Measurements from ENCODE around the gene PHC3. TPM values are rescaled to one million over a fixed set of nuclear protein-coding genes. Genes with fewer than 3 reads are reported as not detected.
"Not testable (repeated sequence)": the region's sequence is repeated elsewhere in the genome, so short reads cannot be mapped to it uniquely, and the experiment has no call there.

Gene PHC3
- total RNA-seq, 4 donors from 2014 or later = 44.9 to 87.0 (median 69.7) TPM

DNA sequence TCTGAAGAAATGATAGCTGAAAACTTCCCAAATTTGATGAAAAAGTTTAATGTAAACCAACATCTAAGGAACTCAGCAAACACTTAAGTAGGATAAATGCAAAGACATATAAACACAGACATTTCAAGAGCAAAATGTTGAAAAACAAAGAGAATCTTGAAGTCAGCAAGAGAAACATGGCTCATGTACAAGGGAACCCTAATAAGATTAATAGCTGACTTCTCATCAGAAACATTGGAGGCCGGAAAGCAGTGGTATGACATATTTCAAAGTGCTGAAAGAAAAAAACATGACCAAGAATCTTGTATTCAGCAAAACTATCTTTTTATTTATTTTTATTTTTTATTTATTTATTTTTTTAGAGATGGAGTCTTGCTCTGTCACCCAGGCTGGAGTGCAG, 30.1 kb upstream of the PHC3 start:
- TF ChIP-seq EP300 (IDR thresholded peaks at IDR 0.05; ENCODE audit: low read depth) (no peak), POLR2A (IDR thresholded peaks at IDR 0.05) (no peak), POLR2AphosphoS5 (IDR thresholded peaks at IDR 0.05) (no peak)
- TF ChIP-seq, protein P1, sequence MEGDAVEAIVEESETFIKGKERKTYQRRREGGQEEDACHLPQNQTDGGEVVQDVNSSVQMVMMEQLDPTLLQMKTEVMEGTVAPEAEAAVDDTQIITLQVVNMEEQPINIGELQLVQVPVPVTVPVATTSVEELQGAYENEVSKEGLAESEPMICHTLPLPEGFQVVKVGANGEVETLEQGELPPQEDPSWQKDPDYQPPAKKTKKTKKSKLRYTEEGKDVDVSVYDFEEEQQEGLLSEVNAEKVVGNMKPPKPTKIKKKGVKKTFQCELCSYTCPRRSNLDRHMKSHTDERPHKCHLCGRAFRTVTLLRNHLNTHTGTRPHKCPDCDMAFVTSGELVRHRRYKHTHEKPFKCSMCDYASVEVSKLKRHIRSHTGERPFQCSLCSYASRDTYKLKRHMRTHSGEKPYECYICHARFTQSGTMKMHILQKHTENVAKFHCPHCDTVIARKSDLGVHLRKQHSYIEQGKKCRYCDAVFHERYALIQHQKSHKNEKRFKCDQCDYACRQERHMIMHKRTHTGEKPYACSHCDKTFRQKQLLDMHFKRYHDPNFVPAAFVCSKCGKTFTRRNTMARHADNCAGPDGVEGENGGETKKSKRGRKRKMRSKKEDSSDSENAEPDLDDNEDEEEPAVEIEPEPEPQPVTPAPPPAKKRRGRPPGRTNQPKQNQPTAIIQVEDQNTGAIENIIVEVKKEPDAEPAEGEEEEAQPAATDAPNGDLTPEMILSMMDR (IDR thresholded peaks at IDR 0.05) = no peak
- intact Hi-C loops (cut with DNase I; ENCODE audit: low total_unique reads) = no loop called here
- no peak overlapping the region for H3K4me3 ChIP-seq

DNA sequence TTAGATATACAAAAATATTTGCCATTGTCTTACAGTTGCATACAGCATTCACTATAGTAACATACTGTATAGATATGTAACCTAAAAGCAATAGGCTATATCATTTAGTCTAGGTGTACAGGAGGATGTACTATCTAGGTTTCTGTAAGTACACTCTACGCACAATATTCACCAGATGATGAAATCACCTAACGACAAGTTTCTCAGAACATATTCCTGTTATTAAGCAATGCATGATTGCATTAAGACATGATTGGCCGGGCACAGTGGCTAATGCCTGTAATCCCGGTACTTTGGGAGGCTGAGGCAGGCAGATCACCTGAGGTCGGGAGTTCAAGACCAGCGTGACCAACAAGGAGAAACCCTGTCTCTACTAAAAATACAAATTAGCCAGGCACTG, 26.2 kb upstream of the PHC3 start:
- H3K27ac ChIP-seq = no peak overlapping the region

More for the DNA sequence above, 30.1 kb upstream of the PHC3 start:
- Histone ChIP-seq H3K9me3 (no peaks in the 10 kb centered on the region), H3K27ac (no peak overlapping the region), H3K27me3 (no peaks in the 10 kb centered on the region), H3K4me1 (no peaks in the 10 kb centered on the region), H3K36me3 (no peaks in the 10 kb centered on the region)
- in situ Hi-C loops (cut with MboI; ENCODE audit: low pct_ligation_motif_present in 1 of 4, low pct_unique_long_range_greater_than_20kb in 1 of 4, low sequenced_read_pairs in 3 of 4) = no loop called here
- WGBS, 2 donors (ENCODE audit: low coverage in 1 of 2) = 94% methylated on average over 1 of the region's 1 CpG
- no peak for DNase-seq

GRCh38 chr3:170206164-170206762, 24.7 kb upstream of the PHC3 start:
- H3K4me1 ChIP-seq; H3K4me3 ChIP-seq; H3K9me3 ChIP-seq; in situ Hi-C loops (cut with MboI; ENCODE audit: low pct_ligation_motif_present in 1 of 4, low pct_unique_long_range_greater_than_20kb in 1 of 4, low sequenced_read_pairs in 3 of 4); intact Hi-C loops (cut with DNase I; ENCODE audit: low total_unique reads); H3K27me3 ChIP-seq; H3K36me3 ChIP-seq: not testable (repeated sequence)
- peak; percentile 23 for DNase-seq
- WGBS, 2 donors (ENCODE audit: low coverage in 1 of 2) = 72 to 80% methylated on average over 6 to 11 of the region's 11 CpGs
- H3K27ac ChIP-seq = peak overlapping the region; percentile 44 to 72 (median 56)

More for the DNA sequence above, 26.2 kb upstream of the PHC3 start:
- Histone ChIP-seq H3K4me3 (no peak overlapping the region), H3K36me3 (no peaks in the 10 kb centered on the region), H3K9me3 (no peaks in the 10 kb centered on the region), H3K4me1 (no peaks in the 10 kb centered on the region), H3K27me3 (no peaks in the 10 kb centered on the region)
- no peak for DNase-seq
- in situ Hi-C loops (cut with MboI; ENCODE audit: low pct_ligation_motif_present in 1 of 4, low pct_unique_long_range_greater_than_20kb in 1 of 4, low sequenced_read_pairs in 3 of 4) = no loop called here
- TF ChIP-seq POLR2AphosphoS5 (IDR thresholded peaks at IDR 0.05) (no peak), EP300 (IDR thresholded peaks at IDR 0.05; ENCODE audit: low read depth) (no peak), POLR2A (IDR thresholded peaks at IDR 0.05) (no peak)
- TF ChIP-seq, protein P1 (IDR thresholded peaks at IDR 0.05) = no peak
- intact Hi-C loops (cut with DNase I; ENCODE audit: low total_unique reads) = no loop called here
- 60 to 74% methylated on average over 1 to 6 of the region's 6 CpGs for WGBS, 2 donors (ENCODE audit: low coverage in 1 of 2)

GRCh38 chr3:170205302-170205701, 23.8 kb upstream of the PHC3 start:
- Histone ChIP-seq H3K27me3 (no peaks in the 10 kb centered on the region), H3K4me3 (no peak overlapping the region), H3K9me3 (no peaks in the 10 kb centered on the region), H3K27ac (no peak overlapping the region), H3K4me1 (no peaks in the 10 kb centered on the region), H3K36me3 (no peaks in the 10 kb centered on the region)
- in situ Hi-C loops (cut with MboI; ENCODE audit: low pct_ligation_motif_present in 1 of 4, low pct_unique_long_range_greater_than_20kb in 1 of 4, low sequenced_read_pairs in 3 of 4) = no loop called here
- intact Hi-C loops (cut with DNase I; ENCODE audit: low total_unique reads) = no loop called here
- 63 to 86% methylated on average over 1 to 2 of the region's 2 CpGs for WGBS, 2 donors (ENCODE audit: low coverage in 1 of 2)
- TF ChIP-seq POLR2AphosphoS5 (IDR thresholded peaks at IDR 0.05) (no peak), EP300 (IDR thresholded peaks at IDR 0.05; ENCODE audit: low read depth) (no peak), POLR2A (IDR thresholded peaks at IDR 0.05) (no peak)
- TF ChIP-seq, protein P1 (IDR thresholded peaks at IDR 0.05) = no peak
- no peak for DNase-seq

DNA sequence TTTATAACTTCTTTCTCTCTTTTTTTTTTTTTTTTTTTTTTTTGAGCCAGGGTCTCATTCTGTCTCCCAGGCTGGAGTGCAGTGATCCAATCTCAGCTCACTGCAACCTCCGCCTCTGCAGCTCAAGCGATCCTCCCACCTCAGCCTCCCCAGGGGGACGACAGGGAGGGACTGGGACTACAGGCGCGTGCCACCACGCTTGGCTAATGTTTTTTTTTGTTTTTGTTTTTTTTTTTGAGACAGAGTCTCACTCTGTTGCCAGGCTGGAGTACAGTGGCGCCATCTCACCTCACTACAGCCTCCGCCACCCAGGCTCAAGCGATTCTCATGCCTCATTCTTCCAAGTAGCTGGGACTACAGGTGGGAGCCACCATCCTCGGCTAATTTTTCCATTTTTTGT, 23.0 kb upstream of the PHC3 start:
- DNase-seq = no peak
- no peak overlapping the region for H3K4me3 ChIP-seq
- TF ChIP-seq, protein P1 (IDR thresholded peaks at IDR 0.05) = no peak
- TF ChIP-seq POLR2A (IDR thresholded peaks at IDR 0.05) = no peak
- TF ChIP-seq EP300 (IDR thresholded peaks at IDR 0.05; ENCODE audit: low read depth) = no peak
- TF ChIP-seq POLR2AphosphoS5 (IDR thresholded peaks at IDR 0.05) = no peak
- no peaks in the 10 kb centered on the region for H3K36me3 ChIP-seq
- no peaks in the 10 kb centered on the region for H3K9me3 ChIP-seq
- H3K4me1 ChIP-seq = no peaks in the 10 kb centered on the region
- in situ Hi-C loops (cut with MboI; ENCODE audit: low pct_ligation_motif_present in 1 of 4, low pct_unique_long_range_greater_than_20kb in 1 of 4, low sequenced_read_pairs in 3 of 4) (no loop called here), intact Hi-C loops (cut with DNase I; ENCODE audit: low total_unique reads) (no loop called here)
- H3K27ac ChIP-seq = no peak overlapping the region
- no peaks in the 10 kb centered on the region for H3K27me3 ChIP-seq
- 79 to 92% methylated on average over 5 to 10 of the region's 10 CpGs for WGBS, 2 donors (ENCODE audit: low coverage in 1 of 2)
